ENCODE measurements around the gene FRMD1. TPM values are rescaled to one million over a fixed set of nuclear protein-coding genes. Genes with fewer than 3 reads are reported as not detected.

Gene FRMD1
- total RNA-seq, 3 donors from 2014 or later, result 0.29 to 0.96 (median 0.66) TPM

DNA sequence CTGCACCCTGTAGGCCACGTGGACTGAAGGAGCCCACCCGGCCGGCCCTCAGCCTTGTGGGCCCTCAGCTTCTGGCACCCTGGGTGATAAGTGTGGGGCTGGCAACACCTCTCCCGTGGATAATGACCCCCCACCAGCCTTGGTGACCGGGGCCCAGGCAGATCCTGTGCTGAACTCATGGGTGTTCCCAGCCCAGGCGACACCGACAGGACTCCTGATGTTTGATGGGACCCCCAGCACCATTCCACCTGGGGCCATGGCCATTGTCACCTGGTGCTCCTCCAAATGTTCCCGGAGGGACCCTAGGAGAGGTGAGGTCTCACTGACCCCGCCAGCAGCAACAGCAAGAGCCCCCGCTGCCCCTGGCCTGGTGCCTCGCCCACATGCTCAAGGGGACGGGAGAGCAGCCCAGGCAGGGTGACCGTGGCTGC lies 19.4 kb upstream of the FRMD1 start:
- Histone ChIP-seq H3K4me1 (peaks cover 0 to 7% of the 10 kb centered on the region in 2 donors), H3K36me3 (no peaks in the 10 kb centered on the region), H3K27me3 (peaks cover 5 to 32% of the 10 kb centered on the region in 2 donors), H3K4me3 (no peak overlapping the region), H3K9me3 (no peaks in the 10 kb centered on the region), H3K27ac (no peak overlapping the region)
- intact Hi-C loops (cut with DNase I; ENCODE audit: low total_unique reads), result no loop called here
- TF ChIP-seq, protein P1, sequence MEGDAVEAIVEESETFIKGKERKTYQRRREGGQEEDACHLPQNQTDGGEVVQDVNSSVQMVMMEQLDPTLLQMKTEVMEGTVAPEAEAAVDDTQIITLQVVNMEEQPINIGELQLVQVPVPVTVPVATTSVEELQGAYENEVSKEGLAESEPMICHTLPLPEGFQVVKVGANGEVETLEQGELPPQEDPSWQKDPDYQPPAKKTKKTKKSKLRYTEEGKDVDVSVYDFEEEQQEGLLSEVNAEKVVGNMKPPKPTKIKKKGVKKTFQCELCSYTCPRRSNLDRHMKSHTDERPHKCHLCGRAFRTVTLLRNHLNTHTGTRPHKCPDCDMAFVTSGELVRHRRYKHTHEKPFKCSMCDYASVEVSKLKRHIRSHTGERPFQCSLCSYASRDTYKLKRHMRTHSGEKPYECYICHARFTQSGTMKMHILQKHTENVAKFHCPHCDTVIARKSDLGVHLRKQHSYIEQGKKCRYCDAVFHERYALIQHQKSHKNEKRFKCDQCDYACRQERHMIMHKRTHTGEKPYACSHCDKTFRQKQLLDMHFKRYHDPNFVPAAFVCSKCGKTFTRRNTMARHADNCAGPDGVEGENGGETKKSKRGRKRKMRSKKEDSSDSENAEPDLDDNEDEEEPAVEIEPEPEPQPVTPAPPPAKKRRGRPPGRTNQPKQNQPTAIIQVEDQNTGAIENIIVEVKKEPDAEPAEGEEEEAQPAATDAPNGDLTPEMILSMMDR (IDR thresholded peaks at IDR 0.05), result no peak
- TF ChIP-seq POLR2AphosphoS5 (IDR thresholded peaks at IDR 0.05), result no peak
- no peak for TF ChIP-seq POLR2A (IDR thresholded peaks at IDR 0.05)
- no peak for DNase-seq (ENCODE audit: low spot score in 2 of 2)

- H3K27me3 ChIP-seq, result peaks cover 5 to 32% of the 10 kb centered on the region in 2 donors
- H3K4me1 ChIP-seq, result peaks cover 0 to 7% of the 10 kb centered on the region in 2 donors
- H3K36me3 ChIP-seq, result no peaks in the 10 kb centered on the region
- no peak overlapping the region for H3K4me3 ChIP-seq
- H3K9me3 ChIP-seq, result no peaks in the 10 kb centered on the region
- intact Hi-C loops (cut with DNase I; ENCODE audit: low total_unique reads), result no loop called here
- no peak for DNase-seq (ENCODE audit: low spot score in 2 of 2)
- TF ChIP-seq, protein P1 (IDR thresholded peaks at IDR 0.05), result no peak
- TF ChIP-seq POLR2AphosphoS5 (IDR thresholded peaks at IDR 0.05) (no peak), POLR2A (IDR thresholded peaks at IDR 0.05) (no peak)
- no peak overlapping the region for H3K27ac ChIP-seq
Observed at GRCh38 chr6:168097621-168098430, 18.8 kb upstream of the FRMD1 start.

DNA sequence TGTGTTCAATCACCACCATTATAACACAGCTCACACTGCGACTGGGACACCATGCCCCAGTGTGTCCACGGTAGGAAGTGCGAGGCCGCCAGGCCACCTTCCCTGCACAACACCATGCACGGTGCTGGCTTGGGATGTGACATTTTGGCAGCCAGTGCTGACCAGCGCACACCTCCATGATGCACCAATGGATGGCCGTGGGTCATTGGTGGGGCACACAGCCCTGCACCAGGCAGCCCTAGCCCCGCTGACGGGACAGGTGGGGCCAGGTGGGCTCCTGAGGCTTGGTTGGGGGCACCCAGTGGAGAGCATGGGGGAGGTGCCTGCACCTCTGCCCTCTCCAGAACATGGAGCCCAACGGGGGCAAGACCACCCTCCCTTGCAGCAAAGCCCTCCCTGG lies 18.2 kb upstream of the FRMD1 start:
- intact Hi-C loops (cut with DNase I; ENCODE audit: low total_unique reads), result no loop called here
- H3K4me3 ChIP-seq, result no peak overlapping the region

DNA sequence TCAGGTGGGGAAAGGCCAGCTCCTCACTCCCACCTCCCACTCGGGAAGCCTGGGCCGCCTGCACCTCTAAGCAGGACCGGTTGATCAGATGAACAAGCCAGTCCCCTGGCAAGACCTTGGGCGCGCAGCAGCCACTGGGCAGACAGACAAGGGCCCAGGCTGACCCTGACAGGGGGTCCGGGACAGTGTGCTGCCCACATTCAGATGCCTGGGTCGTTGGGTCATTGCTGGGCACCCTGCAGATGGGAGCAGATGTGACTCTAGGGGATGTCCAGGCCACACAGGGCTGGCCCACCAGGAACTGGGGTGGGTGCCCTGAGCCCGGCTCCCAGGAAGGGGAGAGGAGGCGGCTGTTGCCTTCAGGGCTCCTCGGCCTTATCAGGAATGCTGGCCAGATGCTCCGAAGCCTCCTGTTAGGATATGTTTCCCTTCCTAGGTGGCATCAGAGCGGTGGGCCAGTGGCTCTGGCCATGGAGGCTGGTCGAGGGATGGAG lies 17.3 kb upstream of the FRMD1 start:
- Histone ChIP-seq H3K4me1 (peaks cover 0 to 4% of the 10 kb centered on the region in 2 donors), H3K9me3 (peaks cover 6% of the 10 kb centered on the region in 2 donors), H3K4me3 (no peak overlapping the region), H3K27ac (no peak overlapping the region), H3K27me3 (peaks cover 3 to 22% of the 10 kb centered on the region in 2 donors), H3K36me3 (no peaks in the 10 kb centered on the region)
- intact Hi-C loops (cut with DNase I; ENCODE audit: low total_unique reads), result no loop called here
- TF ChIP-seq POLR2AphosphoS5 (IDR thresholded peaks at IDR 0.05), result no peak
- TF ChIP-seq, protein P1 (IDR thresholded peaks at IDR 0.05), result no peak
- DNase-seq (ENCODE audit: low spot score in 2 of 2), result no peak

More for the DNA sequence above, 18.2 kb upstream of the FRMD1 start:
- Histone ChIP-seq H3K27me3 (peaks cover 5 to 31% of the 10 kb centered on the region in 2 donors), H3K4me1 (peaks cover 0 to 7% of the 10 kb centered on the region in 2 donors), H3K36me3 (no peaks in the 10 kb centered on the region), H3K27ac (no peak overlapping the region), H3K9me3 (peaks cover 5% of the 10 kb centered on the region in 2 donors)
- DNase-seq (ENCODE audit: low spot score in 2 of 2), result no peak
- TF ChIP-seq POLR2A (IDR thresholded peaks at IDR 0.05) (no peak), POLR2AphosphoS5 (IDR thresholded peaks at IDR 0.05) (no peak)
- TF ChIP-seq, protein P1 (IDR thresholded peaks at IDR 0.05), result no peak

DNA sequence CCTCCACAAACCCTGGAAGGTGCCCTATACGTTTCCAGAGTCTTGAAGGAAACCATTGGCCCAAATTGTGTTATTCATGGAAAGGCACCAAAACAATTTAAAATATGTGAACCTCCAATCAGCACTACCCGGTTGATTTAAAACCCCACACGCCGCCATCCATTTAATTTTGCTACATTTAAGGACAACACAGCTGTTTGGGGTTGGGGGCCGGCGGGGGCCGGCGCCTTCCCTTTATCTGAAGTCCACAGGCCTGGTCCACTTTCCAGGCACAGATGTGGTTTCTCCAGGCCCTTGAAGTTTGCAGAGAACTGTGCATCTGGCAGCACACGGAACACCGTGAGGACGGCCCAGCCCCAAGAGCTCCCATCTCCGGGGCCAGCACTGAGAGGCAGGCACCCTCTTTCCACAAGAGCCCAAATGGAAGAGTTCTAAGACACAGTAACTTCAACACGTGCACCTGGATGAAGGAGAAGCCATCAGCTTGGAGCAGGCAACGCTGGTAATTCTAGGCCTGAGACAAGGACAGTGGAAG lies 16.8 kb upstream of the FRMD1 start:
- intact Hi-C loops (cut with DNase I; ENCODE audit: low total_unique reads), result no loop called here
- no peak overlapping the region for H3K4me3 ChIP-seq
- no peak for DNase-seq (ENCODE audit: low spot score in 2 of 2)

More for the DNA sequence above, 16.8 kb upstream of the FRMD1 start:
- no peak overlapping the region for H3K27ac ChIP-seq
- H3K4me1 ChIP-seq, result no peaks in the 10 kb centered on the region
- H3K36me3 ChIP-seq, result no peaks in the 10 kb centered on the region
- H3K27me3 ChIP-seq, result peaks cover 2 to 17% of the 10 kb centered on the region in 2 donors
- TF ChIP-seq, protein P1 (IDR thresholded peaks at IDR 0.05), result no peak
- TF ChIP-seq POLR2AphosphoS5 (IDR thresholded peaks at IDR 0.05) (no peak), POLR2A (IDR thresholded peaks at IDR 0.05) (no peak)
- peaks cover 6% of the 10 kb centered on the region in 2 donors for H3K9me3 ChIP-seq
